CD4-positive, alpha-beta T cell treated with Interferon alpha-2 for 1 hour (primary cell): ENCODE results near the gene TTC4.
A peak's percentile ranks its signal among the peaks of the same experiment; 100 is the strongest.
"Not testable (repeated sequence)": the region's sequence is repeated elsewhere in the genome, so short reads cannot be mapped to it uniquely, and the experiment has no call there.

ENCODE experiments used
- DNase-seq, 2 donors: peaks; one replicate each; pipeline ENCODE4 v3.0.0-alpha.2; 2020 to 2022

Gene TTC4

GRCh38 chr1:54751426-54751825 lies 35.8 kb downstream of the TTC4 start:
- DNase-seq = no peak

GRCh38 chr1:54754045-54754444 lies 38.4 kb downstream of the TTC4 start:
- DNase-seq = no peak

GRCh38 chr1:54754486-54755285 lies 39.0 kb downstream of the TTC4 start:
- DNase-seq = no peak

GRCh38 chr1:54757833-54758232 lies 42.2 kb downstream of the TTC4 start:
- no peak for DNase-seq

- DNase-seq = no peak
Observed at GRCh38 chr1:54758678-54759348, 43.2 kb downstream of the TTC4 start.

GRCh38 chr1:54763816-54764132 lies 48.1 kb downstream of the TTC4 start:
- DNase-seq = peak in 1 of 2 donors; percentile 1

- DNase-seq = peak; percentile 98
Observed at GRCh38 chr1:54764133-54764921, 48.7 kb downstream of the TTC4 start, which contains the start of gene PARS2. Gene PARS2 (minus strand): TSS chr1:54764523. CDS start chr1:54759161, 5,362 bp downstream.

GRCh38 chr1:54764922-54765561 lies 49.4 kb downstream of the TTC4 start:
- DNase-seq = no peak

GRCh38 chr1:54766726-54767125 lies 51.1 kb downstream of the TTC4 start:
- no peak for DNase-seq

GRCh38 chr1:54767526-54767925 lies 51.9 kb downstream of the TTC4 start:
- DNase-seq = peak in 1 of 2 donors; percentile 5

- DNase-seq = peak in 1 of 2 donors; percentile 8
Observed at GRCh38 chr1:54768093-54768492, 52.4 kb downstream of the TTC4 start.

- no peak for DNase-seq
Observed at GRCh38 chr1:54772951-54773350, 57.3 kb downstream of the TTC4 start.

GRCh38 chr1:54774820-54775498 lies 59.3 kb downstream of the TTC4 start:
- DNase-seq = peak in 1 of 2 donors; percentile 13

GRCh38 chr1:54775828-54776721 lies 60.4 kb downstream of the TTC4 start:
- DNase-seq = not testable (repeated sequence)

- DNase-seq = no peak
Observed at GRCh38 chr1:54777011-54777410, 61.4 kb downstream of the TTC4 start.

- DNase-seq = no peak
Observed at GRCh38 chr1:54777431-54777830, 61.8 kb downstream of the TTC4 start.

GRCh38 chr1:54781023-54781723 lies 65.5 kb downstream of the TTC4 start:
- DNase-seq = no peak

- no peak for DNase-seq
Observed at GRCh38 chr1:54782156-54782555, 66.5 kb downstream of the TTC4 start.

GRCh38 chr1:54782588-54782987 lies 66.9 kb downstream of the TTC4 start:
- no peak for DNase-seq

- no peak for DNase-seq
Observed at GRCh38 chr1:54784066-54784465, 68.4 kb downstream of the TTC4 start.

- DNase-seq = no peak
Observed at GRCh38 chr1:54786778-54787177, 71.1 kb downstream of the TTC4 start.
